Measurements from ENCODE around the gene TUBB8. TPM values are rescaled to one million over a fixed set of nuclear protein-coding genes. Genes with fewer than 3 reads are reported as not detected.
A peak's percentile ranks its signal among the peaks of the same experiment; 100 is the strongest.
"Not testable (repeated sequence)": the region's sequence is repeated elsewhere in the genome, so short reads cannot be mapped to it uniquely, and the experiment has no call there.

TUBB8 gene
- total and polyA plus RNA-seq, 2 donors (not counting 3 experiments of a cell fraction or from before 2014, with no cell fraction given), result 0.18 TPM; not detected in 1

DNA sequence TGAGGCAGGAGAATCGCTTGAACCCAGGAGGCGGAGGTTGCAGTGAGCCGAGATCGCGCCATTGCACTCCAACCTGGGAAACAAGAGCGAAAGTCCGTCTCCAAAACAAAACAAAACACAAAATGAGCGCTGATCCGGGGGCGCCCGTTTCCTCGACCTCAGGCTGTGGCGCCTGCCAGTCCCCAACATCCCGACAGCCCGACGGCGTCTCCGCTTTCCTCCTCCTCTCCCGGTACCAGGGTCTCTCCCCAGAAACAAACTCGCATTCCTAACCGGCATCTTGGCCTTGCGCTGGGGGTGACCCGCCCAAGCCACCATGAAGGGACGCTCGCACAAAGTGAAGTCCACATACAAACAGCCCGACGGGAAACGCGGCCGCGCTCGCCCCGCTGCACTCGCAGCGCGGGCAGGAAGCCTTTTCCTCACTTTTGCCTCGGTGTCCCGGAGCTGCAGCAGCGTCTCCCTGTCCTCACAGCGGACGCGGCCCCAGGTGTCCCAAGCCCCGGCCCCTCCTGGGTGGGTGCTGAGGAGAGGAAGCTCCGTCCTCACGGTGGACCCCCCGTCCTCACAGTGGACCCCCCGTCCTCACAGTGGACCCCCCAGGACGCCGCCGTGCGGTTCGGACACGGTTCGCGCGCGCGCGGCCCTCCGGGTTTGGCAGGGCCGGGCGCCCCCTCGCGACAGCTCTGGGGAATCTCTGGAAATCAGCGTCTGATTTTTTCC, 24.6 kb upstream of the TUBB8 start:
- POLR2A ChIA-PET; H3K36me3 ChIP-seq (ENCODE audit: control insufficient read depth in 2 of 2, extremely low read depth in 1 of 2, insufficient read depth in 2 of 2, low read length in 2 of 2); H3K4me1 ChIP-seq (ENCODE audit: control insufficient read depth, extremely low read depth, insufficient read depth, low read length); H3K27ac ChIP-seq (ENCODE audit: insufficient read depth, low read depth, low read length); H3K9me1 ChIP-seq (replicated peaks; ENCODE audit: control insufficient read depth, extremely low read depth, insufficient read depth, low read length); BruUV-seq (replicated peaks); H3K9me3 ChIP-seq (replicated peaks; ENCODE audit: control insufficient read depth, insufficient read depth, low read length); H3K9ac ChIP-seq (replicated peaks; ENCODE audit: extremely low read depth, insufficient read depth, low read length); dilution Hi-C loops (cut with MboI; ENCODE audit: extremely low pct_ligation_motif_present, low sequenced_read_pairs); H4K20me1 ChIP-seq (replicated peaks; ENCODE audit: control insufficient read depth, extremely low read depth, insufficient read depth, low read length); H3K27me3 ChIP-seq (ENCODE audit: control insufficient read depth in 2 of 2, insufficient read depth in 2 of 2, low read length in 2 of 2); H3K79me2 ChIP-seq (ENCODE audit: control insufficient read depth, insufficient read depth, low read length): not testable (repeated sequence)
- DNase-seq (ENCODE audit: low read depth, low spot score), result peak; percentile 57
- intact Hi-C loops (cut with micrococcal nuclease), result loop anchor here (2.0 kb wide), 1 partner anchor 63 kb away; no protein-coding TSS in a partner anchor
- Histone ChIP-seq H3K4me3 (replicated peaks in 1 of 3; ENCODE audit: insufficient read depth in 1 of 3, low read depth in 1 of 3, low read length in 3 of 3) (peak overlapping the region; percentile 45 to 53 (median 49)), H3K4me2 (ENCODE audit: insufficient read depth, low read length) (peak overlapping the region; percentile 64), H2AFZ (ENCODE audit: low read depth, low read length) (peak overlapping the region; percentile 92)
- TF ChIP-seq, protein P1, sequence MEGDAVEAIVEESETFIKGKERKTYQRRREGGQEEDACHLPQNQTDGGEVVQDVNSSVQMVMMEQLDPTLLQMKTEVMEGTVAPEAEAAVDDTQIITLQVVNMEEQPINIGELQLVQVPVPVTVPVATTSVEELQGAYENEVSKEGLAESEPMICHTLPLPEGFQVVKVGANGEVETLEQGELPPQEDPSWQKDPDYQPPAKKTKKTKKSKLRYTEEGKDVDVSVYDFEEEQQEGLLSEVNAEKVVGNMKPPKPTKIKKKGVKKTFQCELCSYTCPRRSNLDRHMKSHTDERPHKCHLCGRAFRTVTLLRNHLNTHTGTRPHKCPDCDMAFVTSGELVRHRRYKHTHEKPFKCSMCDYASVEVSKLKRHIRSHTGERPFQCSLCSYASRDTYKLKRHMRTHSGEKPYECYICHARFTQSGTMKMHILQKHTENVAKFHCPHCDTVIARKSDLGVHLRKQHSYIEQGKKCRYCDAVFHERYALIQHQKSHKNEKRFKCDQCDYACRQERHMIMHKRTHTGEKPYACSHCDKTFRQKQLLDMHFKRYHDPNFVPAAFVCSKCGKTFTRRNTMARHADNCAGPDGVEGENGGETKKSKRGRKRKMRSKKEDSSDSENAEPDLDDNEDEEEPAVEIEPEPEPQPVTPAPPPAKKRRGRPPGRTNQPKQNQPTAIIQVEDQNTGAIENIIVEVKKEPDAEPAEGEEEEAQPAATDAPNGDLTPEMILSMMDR (IDR thresholded peaks at IDR 0.05; ENCODE audit: extremely low read depth in 1 of 2, insufficient read depth in 1 of 2, low read depth in 1 of 2, low read length in 2 of 2), result peak; percentile 60 to 74
- FAIRE-seq, result peak; percentile 44
- CTCF ChIA-PET, result interaction anchor here (0.5 to 1.2 kb wide), 2 partner anchors 15 to 887 kb away, joined by 3 to 6 read pairs; no protein-coding TSS in a partner anchor

DNA sequence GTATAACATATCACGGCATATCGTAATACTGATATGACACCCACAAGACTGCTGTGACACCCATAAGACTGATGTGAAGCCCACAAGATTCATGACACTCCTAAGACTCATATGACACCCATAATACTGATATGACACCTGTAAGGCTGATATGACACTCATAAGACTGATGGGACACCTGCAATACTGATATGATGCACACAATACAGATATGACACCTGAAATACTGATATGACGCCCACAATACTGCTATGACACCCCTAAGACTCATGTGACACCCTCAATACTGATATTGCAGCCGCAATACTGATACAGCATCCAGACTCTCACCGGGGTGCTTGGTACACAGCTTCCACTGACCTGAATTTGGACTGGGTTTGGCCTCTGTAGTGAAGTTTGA, 19.1 kb upstream of the TUBB8 start:
- H3K4me3 ChIP-seq (replicated peaks in 1 of 3; ENCODE audit: insufficient read depth in 1 of 3, low read depth in 1 of 3, low read length in 3 of 3); H2AFZ ChIP-seq (ENCODE audit: low read depth, low read length); H4K20me1 ChIP-seq (replicated peaks; ENCODE audit: control insufficient read depth, extremely low read depth, insufficient read depth, low read length); dilution Hi-C loops (cut with MboI; ENCODE audit: extremely low pct_ligation_motif_present, low sequenced_read_pairs); H3K27me3 ChIP-seq (ENCODE audit: control insufficient read depth in 2 of 2, insufficient read depth in 2 of 2, low read length in 2 of 2); H3K79me2 ChIP-seq (ENCODE audit: control insufficient read depth, insufficient read depth, low read length); FAIRE-seq; H3K4me1 ChIP-seq (ENCODE audit: control insufficient read depth, extremely low read depth, insufficient read depth, low read length); intact Hi-C loops (cut with micrococcal nuclease); H3K9me1 ChIP-seq (replicated peaks; ENCODE audit: control insufficient read depth, extremely low read depth, insufficient read depth, low read length); H3K36me3 ChIP-seq (ENCODE audit: control insufficient read depth in 2 of 2, extremely low read depth in 1 of 2, insufficient read depth in 2 of 2, low read length in 2 of 2); BruUV-seq (replicated peaks); H3K27ac ChIP-seq (ENCODE audit: insufficient read depth, low read depth, low read length); H3K4me2 ChIP-seq (ENCODE audit: insufficient read depth, low read length); H3K9ac ChIP-seq (replicated peaks; ENCODE audit: extremely low read depth, insufficient read depth, low read length); CTCF ChIA-PET; DNase-seq (ENCODE audit: low read depth, low spot score); POLR2A ChIA-PET; H3K9me3 ChIP-seq (replicated peaks; ENCODE audit: control insufficient read depth, insufficient read depth, low read length): not testable (repeated sequence)

DNA sequence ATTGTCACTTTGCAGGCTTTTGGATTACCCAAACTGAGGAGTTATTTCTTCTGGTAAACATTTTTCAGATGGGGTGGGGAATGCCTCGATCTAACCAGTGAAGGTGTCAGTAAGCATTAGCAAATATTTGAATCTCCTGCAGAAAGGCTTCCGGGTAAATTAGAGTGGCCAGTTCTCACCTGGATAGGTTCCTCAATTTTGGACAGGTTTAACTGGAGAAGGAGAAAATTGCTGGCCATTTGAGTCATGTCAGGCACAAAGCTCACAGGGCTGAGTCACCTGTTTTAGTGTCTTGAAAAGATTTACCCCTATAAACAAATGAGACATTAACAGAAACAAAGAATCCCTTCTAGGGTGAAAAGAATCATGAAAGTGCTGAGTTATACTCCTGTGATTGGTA, 830 bp upstream of the TUBB8 start:
- H3K79me2 ChIP-seq (ENCODE audit: control insufficient read depth, insufficient read depth, low read length); H3K4me2 ChIP-seq (ENCODE audit: insufficient read depth, low read length); DNase-seq (ENCODE audit: low read depth, low spot score); H3K9me1 ChIP-seq (replicated peaks; ENCODE audit: control insufficient read depth, extremely low read depth, insufficient read depth, low read length); H2AFZ ChIP-seq (ENCODE audit: low read depth, low read length); H3K27me3 ChIP-seq (ENCODE audit: control insufficient read depth in 2 of 2, insufficient read depth in 2 of 2, low read length in 2 of 2); H3K4me3 ChIP-seq (replicated peaks in 1 of 3; ENCODE audit: insufficient read depth in 1 of 3, low read depth in 1 of 3, low read length in 3 of 3); H4K20me1 ChIP-seq (replicated peaks; ENCODE audit: control insufficient read depth, extremely low read depth, insufficient read depth, low read length); BruUV-seq (replicated peaks); H3K27ac ChIP-seq (ENCODE audit: insufficient read depth, low read depth, low read length); H3K9me3 ChIP-seq (replicated peaks; ENCODE audit: control insufficient read depth, insufficient read depth, low read length); POLR2A ChIA-PET; FAIRE-seq; H3K36me3 ChIP-seq (ENCODE audit: control insufficient read depth in 2 of 2, extremely low read depth in 1 of 2, insufficient read depth in 2 of 2, low read length in 2 of 2); dilution Hi-C loops (cut with MboI; ENCODE audit: extremely low pct_ligation_motif_present, low sequenced_read_pairs); H3K9ac ChIP-seq (replicated peaks; ENCODE audit: extremely low read depth, insufficient read depth, low read length); H3K4me1 ChIP-seq (ENCODE audit: control insufficient read depth, extremely low read depth, insufficient read depth, low read length); intact Hi-C loops (cut with micrococcal nuclease); CTCF ChIA-PET: not testable (repeated sequence)
